Mononuclear cell (primary cell): ENCODE data around the gene RETNLB. TPM values are rescaled to one million over a fixed set of nuclear protein-coding genes. Genes with fewer than 3 reads are reported as not detected.

Experiments
- H3K27me3 ChIP-seq: 2 replicates; pipeline ENCODE4 v1.6.0; 2011; ENCODE audit warnings: low read length, control low read depth; ENCODE audit not compliant: insufficient read depth
- H3K4me1 ChIP-seq: 2 replicates; pipeline ENCODE4 v1.5.1; 2011; ENCODE audit warnings: mild to moderate bottlenecking, low read length, control low read depth; ENCODE audit not compliant: insufficient read depth
- H3K4me3 ChIP-seq: 2 replicates; pipeline ENCODE4 v1.5.1; 2011; ENCODE audit warnings: mild to moderate bottlenecking, low read length, moderate library complexity
- H3K9me3 ChIP-seq: 2 replicates; pipeline ENCODE4 v1.5.1; 2011; ENCODE audit warnings: low read depth, mild to moderate bottlenecking, control low read depth, low read length
- total RNA-seq: library from RNA; depleted of rRNA; stranded (reverse); fragments of >200 nt; gene quantifications from one replicate; pipeline ENCODE4 v1.2.3, GENCODE V29; 2012

The RETNLB gene, protein sequence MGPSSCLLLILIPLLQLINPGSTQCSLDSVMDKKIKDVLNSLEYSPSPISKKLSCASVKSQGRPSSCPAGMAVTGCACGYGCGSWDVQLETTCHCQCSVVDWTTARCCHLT
- not detected for total RNA-seq

DNA sequence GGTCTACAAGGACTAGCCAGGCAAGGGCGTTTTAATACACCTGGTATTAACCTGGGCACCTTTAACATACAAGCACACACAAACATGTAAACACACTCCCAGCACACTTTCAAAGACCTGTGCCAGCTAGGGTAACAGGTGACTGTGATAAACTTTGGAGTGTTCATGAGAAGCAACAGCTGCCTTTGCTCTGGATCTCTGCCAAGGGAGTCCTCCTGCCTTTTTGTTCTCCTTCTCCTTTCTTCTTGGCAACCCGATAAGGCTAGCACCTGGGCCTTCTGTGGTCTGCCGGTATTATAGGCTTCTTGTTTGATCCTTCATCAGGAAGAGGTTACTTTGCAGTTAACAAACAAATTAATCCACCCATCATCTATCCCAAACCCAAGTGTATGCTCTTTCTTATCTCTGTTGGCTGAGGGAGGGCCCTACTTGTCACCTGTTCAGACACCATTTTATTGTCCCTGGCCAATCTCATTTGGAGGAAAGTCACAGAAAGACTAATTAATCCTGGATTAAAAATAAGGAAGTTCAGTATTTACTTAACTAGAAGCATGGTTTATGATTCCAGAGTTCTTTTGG lies at the start of gene RETNLB:
Gene RETNLB (minus strand): TSS at position 7 of the 579 bp plus-strand sequence. CDS start 225 bp downstream, outside the sequence.
- Histone ChIP-seq H3K4me3 (no peak within 1 kb of the TSS), H3K27me3 (no peaks in the 10 kb centered on the region), H3K4me1 (no peaks in the 10 kb centered on the region), H3K9me3 (no peaks in the 10 kb centered on the region)

GRCh38 chr3:108806316-108806715 lies 49.1 kb upstream of the RETNLB start:
- Histone ChIP-seq H3K4me3 (no peak overlapping the region), H3K27me3 (no peaks in the 10 kb centered on the region), H3K9me3 (no peaks in the 10 kb centered on the region), H3K4me1 (no peaks in the 10 kb centered on the region)

GRCh38 chr3:108804966-108805365 lies 47.8 kb upstream of the RETNLB start:
- no peaks in the 10 kb centered on the region for H3K27me3 ChIP-seq
- no peak overlapping the region for H3K4me3 ChIP-seq
- H3K9me3 ChIP-seq, result no peaks in the 10 kb centered on the region

DNA sequence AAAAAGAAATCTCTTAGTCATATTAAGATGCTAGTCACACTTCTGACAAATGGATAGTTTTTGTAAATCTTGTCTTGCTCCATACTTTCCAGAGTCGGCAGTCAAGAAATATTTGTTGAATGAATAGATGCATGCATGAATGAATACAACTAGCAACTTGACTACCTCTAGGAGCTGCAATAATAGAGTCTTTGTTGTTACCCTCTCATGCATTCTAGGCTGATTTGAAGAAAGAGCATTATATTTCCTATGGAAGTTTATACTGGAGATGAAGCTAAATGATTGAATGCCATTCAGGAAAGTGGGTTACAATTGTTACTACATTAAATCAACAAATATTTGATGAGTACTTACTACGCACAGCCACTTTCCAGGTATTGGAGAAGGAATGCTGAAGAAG lies 47.2 kb upstream of the RETNLB start:
- Histone ChIP-seq H3K4me1 (no peaks in the 10 kb centered on the region), H3K27me3 (no peaks in the 10 kb centered on the region), H3K9me3 (no peaks in the 10 kb centered on the region), H3K4me3 (no peak overlapping the region)

More at GRCh38 chr3:108804966-108805365, 47.8 kb upstream of the RETNLB start:
- H3K4me1 ChIP-seq, result no peaks in the 10 kb centered on the region

- H3K9me3 ChIP-seq, result no peaks in the 10 kb centered on the region
- H3K27me3 ChIP-seq, result no peaks in the 10 kb centered on the region
- H3K4me1 ChIP-seq, result no peaks in the 10 kb centered on the region
- no peak overlapping the region for H3K4me3 ChIP-seq
Measured at GRCh38 chr3:108791473-108791872, 34.3 kb upstream of the RETNLB start.

GRCh38 chr3:108780235-108780634 lies 23.0 kb upstream of the RETNLB start:
- Histone ChIP-seq H3K27me3 (no peaks in the 10 kb centered on the region), H3K9me3 (no peaks in the 10 kb centered on the region), H3K4me1 (no peaks in the 10 kb centered on the region), H3K4me3 (no peak overlapping the region)

- Histone ChIP-seq H3K27me3 (no peaks in the 10 kb centered on the region), H3K4me1 (no peaks in the 10 kb centered on the region), H3K9me3 (no peaks in the 10 kb centered on the region), H3K4me3 (no peak overlapping the region)
Measured at GRCh38 chr3:108779496-108779895, 22.3 kb upstream of the RETNLB start.

DNA sequence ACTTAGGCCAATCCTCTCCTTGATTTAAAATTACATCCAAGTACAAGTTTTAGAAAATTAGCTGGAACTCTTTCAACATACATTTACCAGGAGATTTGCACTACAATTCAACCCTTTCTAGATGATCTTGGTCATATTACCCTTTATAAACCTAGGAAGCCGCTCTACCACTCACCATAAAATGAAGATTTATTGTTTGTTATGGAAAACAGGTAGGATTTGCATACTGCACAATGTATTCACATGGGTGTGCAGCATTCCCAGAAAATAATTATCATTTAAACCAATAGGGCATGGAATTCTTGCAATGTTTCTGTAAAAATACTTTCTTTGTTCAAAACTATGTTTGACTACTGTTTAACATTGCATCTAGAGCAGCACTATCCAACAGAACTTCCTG lies 18.4 kb upstream of the RETNLB start:
- Histone ChIP-seq H3K4me1 (no peaks in the 10 kb centered on the region), H3K4me3 (no peak overlapping the region), H3K27me3 (no peaks in the 10 kb centered on the region), H3K9me3 (no peaks in the 10 kb centered on the region)

DNA sequence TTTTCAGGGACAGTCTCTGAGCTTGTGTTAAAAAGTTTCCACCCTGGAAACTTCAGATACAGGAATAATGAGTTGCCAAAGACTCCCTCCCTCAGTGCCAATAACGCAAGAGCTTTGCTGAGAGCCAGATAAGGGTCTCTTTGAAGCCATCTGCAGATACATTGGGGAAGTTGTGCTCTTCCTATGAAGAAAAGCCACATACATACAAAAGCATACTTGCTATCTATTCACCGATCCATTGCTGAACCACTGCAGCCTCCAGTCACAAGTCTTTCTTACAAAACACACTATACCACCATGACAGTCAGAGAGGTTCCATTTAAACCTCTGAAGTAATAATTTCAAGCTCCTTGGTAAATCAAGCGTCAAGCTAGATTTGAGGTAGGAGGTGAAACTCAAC lies 10.0 kb upstream of the RETNLB start:
- H3K4me3 ChIP-seq, result no peak overlapping the region
- H3K27me3 ChIP-seq, result no peaks in the 10 kb centered on the region
- H3K9me3 ChIP-seq, result no peaks in the 10 kb centered on the region
- no peaks in the 10 kb centered on the region for H3K4me1 ChIP-seq

GRCh38 chr3:108755686-108756085 lies 1.5 kb downstream of the RETNLB start:
- Histone ChIP-seq H3K4me1 (no peaks in the 10 kb centered on the region), H3K9me3 (no peaks in the 10 kb centered on the region), H3K4me3 (no peak overlapping the region), H3K27me3 (no peaks in the 10 kb centered on the region)

GRCh38 chr3:108744762-108745161 lies 12.4 kb downstream of the RETNLB start:
- H3K27me3 ChIP-seq, result no peaks in the 10 kb centered on the region
- no peaks in the 10 kb centered on the region for H3K9me3 ChIP-seq
- no peak overlapping the region for H3K4me3 ChIP-seq
- no peaks in the 10 kb centered on the region for H3K4me1 ChIP-seq

- H3K4me1 ChIP-seq, result no peaks in the 10 kb centered on the region
- H3K27me3 ChIP-seq, result no peaks in the 10 kb centered on the region
- H3K4me3 ChIP-seq, result no peak overlapping the region
- H3K9me3 ChIP-seq, result no peaks in the 10 kb centered on the region
Measured at GRCh38 chr3:108742929-108743328, 14.3 kb downstream of the RETNLB start.

- Histone ChIP-seq H3K27me3 (no peaks in the 10 kb centered on the region), H3K4me3 (no peak overlapping the region), H3K4me1 (no peaks in the 10 kb centered on the region), H3K9me3 (no peaks in the 10 kb centered on the region)
Measured at GRCh38 chr3:108736821-108737220, 20.4 kb downstream of the RETNLB start.

DNA sequence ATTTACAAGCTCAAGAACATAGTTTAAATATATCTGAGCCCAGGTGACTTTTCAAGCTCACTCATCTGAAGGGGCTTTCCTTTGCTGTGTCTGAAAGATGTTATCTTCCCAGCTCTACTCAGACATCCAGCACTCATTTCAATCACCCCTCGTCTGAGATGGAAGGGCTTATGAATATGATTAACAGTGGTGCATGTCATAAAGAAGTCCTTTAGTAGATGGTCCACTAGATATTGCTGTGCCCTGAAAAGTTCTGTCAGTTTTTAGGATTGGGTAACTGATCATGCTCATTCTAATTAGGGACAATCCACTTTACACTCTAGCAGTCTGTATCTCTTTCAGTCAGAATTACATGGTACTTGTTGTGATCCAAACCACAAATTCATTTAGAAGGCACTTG lies 28.3 kb downstream of the RETNLB start:
- H3K4me3 ChIP-seq, result no peak overlapping the region
- no peaks in the 10 kb centered on the region for H3K27me3 ChIP-seq
- H3K9me3 ChIP-seq, result no peaks in the 10 kb centered on the region
- no peaks in the 10 kb centered on the region for H3K4me1 ChIP-seq

GRCh38 chr3:108728105-108728504 lies 29.1 kb downstream of the RETNLB start:
- no peaks in the 10 kb centered on the region for H3K4me1 ChIP-seq
- H3K27me3 ChIP-seq, result no peaks in the 10 kb centered on the region
- no peaks in the 10 kb centered on the region for H3K9me3 ChIP-seq
- H3K4me3 ChIP-seq, result no peak overlapping the region

GRCh38 chr3:108724101-108724500 lies 33.1 kb downstream of the RETNLB start:
- Histone ChIP-seq H3K4me1 (no peaks in the 10 kb centered on the region), H3K27me3 (no peaks in the 10 kb centered on the region), H3K4me3 (no peak overlapping the region), H3K9me3 (no peaks in the 10 kb centered on the region)
